ENCODE data around the gene FMO4. TPM values are rescaled to one million over a fixed set of nuclear protein-coding genes. Genes with fewer than 3 reads are reported as not detected.
A peak's percentile ranks its signal among the peaks of the same experiment; 100 is the strongest.
"Not testable (repeated sequence)": the region's sequence is repeated elsewhere in the genome, so short reads cannot be mapped to it uniquely, and the experiment has no call there.

Gene FMO4
- total RNA-seq, 1 donor from 2014 or later: 1.1 TPM

DNA sequence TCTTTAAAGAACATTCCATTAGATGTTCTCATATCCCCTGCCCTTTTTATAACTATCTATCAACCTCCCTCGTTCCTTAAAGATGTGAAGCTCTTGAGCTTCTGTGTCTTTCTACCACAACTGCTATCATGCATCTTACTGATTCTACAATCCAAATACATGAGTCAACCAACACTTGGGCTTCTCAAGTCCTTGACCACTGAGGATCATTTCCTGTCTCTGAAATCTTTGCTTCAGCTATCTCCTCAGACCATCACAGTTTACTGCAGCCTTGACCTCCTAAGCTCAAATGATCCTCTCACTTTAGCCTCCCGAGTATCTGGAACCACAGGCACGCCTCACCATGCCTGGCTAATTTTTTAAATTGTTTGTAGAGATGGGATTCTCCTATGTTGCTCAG lies 75.2 kb downstream of the FMO4 start:
- H3K27ac Mint-ChIP-seq (ENCODE audit: unreplicated experiment): no peak overlapping the region
- H3K36me3 Mint-ChIP-seq (ENCODE audit: low read depth, unreplicated experiment): no peaks in the 10 kb centered on the region
- Histone ChIP-seq H3K27ac (ENCODE audit: low read depth, low read length) (no peak overlapping the region), H2AFZ (ENCODE audit: low read depth, low read length) (no peak overlapping the region), H3K9me3 (ENCODE audit: insufficient read depth, low read depth, low read length) (no peaks in the 10 kb centered on the region), H3K4me1 (ENCODE audit: insufficient read depth, low read length) (no peaks in the 10 kb centered on the region), H3K79me2 (ENCODE audit: insufficient read depth, low read length) (no peaks in the 10 kb centered on the region), H3K27me3 (ENCODE audit: insufficient read depth, low read length) (no peaks in the 10 kb centered on the region), H3K4me3 (ENCODE audit: insufficient read depth, low read depth, low read length) (no peak overlapping the region), H3K4me2 (ENCODE audit: low read length) (no peak overlapping the region), H4K20me1 (ENCODE audit: insufficient read depth, low read length) (no peaks in the 10 kb centered on the region), H3K36me3 (ENCODE audit: insufficient read depth, low read length) (no peaks in the 10 kb centered on the region), H3K9ac (ENCODE audit: low read length) (no peak overlapping the region)
- TF ChIP-seq, protein P1, sequence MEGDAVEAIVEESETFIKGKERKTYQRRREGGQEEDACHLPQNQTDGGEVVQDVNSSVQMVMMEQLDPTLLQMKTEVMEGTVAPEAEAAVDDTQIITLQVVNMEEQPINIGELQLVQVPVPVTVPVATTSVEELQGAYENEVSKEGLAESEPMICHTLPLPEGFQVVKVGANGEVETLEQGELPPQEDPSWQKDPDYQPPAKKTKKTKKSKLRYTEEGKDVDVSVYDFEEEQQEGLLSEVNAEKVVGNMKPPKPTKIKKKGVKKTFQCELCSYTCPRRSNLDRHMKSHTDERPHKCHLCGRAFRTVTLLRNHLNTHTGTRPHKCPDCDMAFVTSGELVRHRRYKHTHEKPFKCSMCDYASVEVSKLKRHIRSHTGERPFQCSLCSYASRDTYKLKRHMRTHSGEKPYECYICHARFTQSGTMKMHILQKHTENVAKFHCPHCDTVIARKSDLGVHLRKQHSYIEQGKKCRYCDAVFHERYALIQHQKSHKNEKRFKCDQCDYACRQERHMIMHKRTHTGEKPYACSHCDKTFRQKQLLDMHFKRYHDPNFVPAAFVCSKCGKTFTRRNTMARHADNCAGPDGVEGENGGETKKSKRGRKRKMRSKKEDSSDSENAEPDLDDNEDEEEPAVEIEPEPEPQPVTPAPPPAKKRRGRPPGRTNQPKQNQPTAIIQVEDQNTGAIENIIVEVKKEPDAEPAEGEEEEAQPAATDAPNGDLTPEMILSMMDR (IDR thresholded peaks at IDR 0.05; ENCODE audit: insufficient read depth, low read depth, low read length): no peak
- TF ChIP-seq EZH2 (IDR thresholded peaks at IDR 0.05; ENCODE audit: insufficient read depth, low read length): no peak
- no peak overlapping the region for H3K4me3 Mint-ChIP-seq (ENCODE audit: unreplicated experiment)
- H3K27me3 Mint-ChIP-seq (ENCODE audit: low read depth, unreplicated experiment): no peaks in the 10 kb centered on the region
- no peaks in the 10 kb centered on the region for H3K9me3 Mint-ChIP-seq (ENCODE audit: unreplicated experiment)
- DNase-seq (ENCODE audit: low read depth): peak; percentile 14
- no peaks in the 10 kb centered on the region for H3K4me1 Mint-ChIP-seq (ENCODE audit: low read depth, unreplicated experiment)
- no peak for FAIRE-seq

DNA sequence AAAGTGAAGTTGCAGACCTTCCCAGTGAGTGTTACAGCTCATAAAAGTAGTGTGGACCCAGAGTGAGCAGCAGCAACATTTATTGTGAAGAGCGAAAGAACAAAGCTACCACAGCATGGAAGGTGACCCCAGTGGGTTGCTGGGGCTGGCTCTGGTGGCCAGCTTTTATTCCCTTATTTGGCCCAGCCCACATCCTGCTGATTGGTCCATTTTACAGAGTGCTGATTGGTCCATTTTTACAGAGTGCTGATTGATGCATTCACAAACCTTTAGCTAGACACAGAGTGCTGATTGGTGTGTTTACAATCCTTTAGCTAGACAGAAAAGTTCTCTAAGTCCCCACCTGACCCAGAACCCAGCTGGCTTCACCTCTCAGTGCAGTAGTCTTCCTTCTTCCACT lies 76.8 kb downstream of the FMO4 start:
- not testable (repeated sequence) for H2AFZ ChIP-seq (ENCODE audit: low read depth, low read length); H3K27me3 ChIP-seq (ENCODE audit: insufficient read depth, low read length); H3K4me1 Mint-ChIP-seq (ENCODE audit: low read depth, unreplicated experiment); H3K27ac Mint-ChIP-seq (ENCODE audit: unreplicated experiment); H3K4me3 ChIP-seq (ENCODE audit: insufficient read depth, low read depth, low read length); H3K27ac ChIP-seq (ENCODE audit: low read depth, low read length); H3K4me2 ChIP-seq (ENCODE audit: low read length); FAIRE-seq; H3K9me3 ChIP-seq (ENCODE audit: insufficient read depth, low read depth, low read length); H3K9me3 Mint-ChIP-seq (ENCODE audit: unreplicated experiment); H3K9ac ChIP-seq (ENCODE audit: low read length); H4K20me1 ChIP-seq (ENCODE audit: insufficient read depth, low read length); H3K27me3 Mint-ChIP-seq (ENCODE audit: low read depth, unreplicated experiment); H3K36me3 ChIP-seq (ENCODE audit: insufficient read depth, low read length); H3K4me3 Mint-ChIP-seq (ENCODE audit: unreplicated experiment); H3K4me1 ChIP-seq (ENCODE audit: insufficient read depth, low read length); H3K36me3 Mint-ChIP-seq (ENCODE audit: low read depth, unreplicated experiment); DNase-seq (ENCODE audit: low read depth); H3K79me2 ChIP-seq (ENCODE audit: insufficient read depth, low read length)

Other genes with a start within 250 kb of the FMO4 start
- not detected in 2 replicates for gene FMO3, start 223.3 kb upstream of the FMO4 start, total RNA-seq
- gene FMO2, start 128.9 kb upstream of the FMO4 start, total RNA-seq: not detected in 2 replicates
- gene FMO1, start 65.7 kb upstream of the FMO4 start, total RNA-seq: not detected in 2 replicates
- 191 and 196 TPM in 2 replicates for gene PRRC2C, start 171.3 kb downstream of the FMO4 start, total RNA-seq

Measured in astrocyte (in vitro differentiated cells and primary cell).